Measurements from ENCODE around the gene ZNF331. TPM values are rescaled to one million over a fixed set of nuclear protein-coding genes. Genes with fewer than 3 reads are reported as not detected.

The ZNF331 gene
- polyA plus RNA-seq, 1 experiment, result 4.4 TPM

- POLR2A ChIA-PET, result interaction anchor here (0.6 kb wide), 1 partner anchor 419 kb away, joined by 3 read pairs; no protein-coding TSS in a partner anchor
- H3K27ac ChIP-seq (ENCODE audit: low read depth, low read length), result peak overlapping the region; percentile 87
- CTCF ChIA-PET, result interaction anchor here (1.0 to 1.4 kb wide), 5 partner anchors 9 to 272 kb away, joined by 3 to 5 read pairs (median 3); no protein-coding TSS in a partner anchor
- peaks cover 10% of the 10 kb centered on the region for H3K9me3 ChIP-seq (ENCODE audit: control insufficient read depth, insufficient read depth, low read length)
- no peak for TF ChIP-seq CTCF (IDR thresholded peaks at IDR 0.05; ENCODE audit: low read depth, low read length)
- peak overlapping the region; percentile 96 for H3K4me3 ChIP-seq (ENCODE audit: low read depth, low read length)
- H3K27me3 ChIP-seq (ENCODE audit: control insufficient read depth, insufficient read depth, low read length), result no peaks in the 10 kb centered on the region
- peak; percentile 97 for DNase-seq (ENCODE audit: low read depth, low spot score)
Measured at GRCh38 chr19:53520547-53521372, 17.2 kb upstream of the ZNF331 start.

- TF ChIP-seq CTCF (IDR thresholded peaks at IDR 0.05; ENCODE audit: low read depth, low read length), result no peak
- DNase-seq (ENCODE audit: low read depth, low spot score), result no peak
- Histone ChIP-seq H3K4me3 (ENCODE audit: low read depth, low read length) (peak overlapping the region; percentile 96), H3K27ac (ENCODE audit: low read depth, low read length) (no peak overlapping the region), H3K27me3 (ENCODE audit: control insufficient read depth, insufficient read depth, low read length) (no peaks in the 10 kb centered on the region), H3K9me3 (ENCODE audit: control insufficient read depth, insufficient read depth, low read length) (peaks cover 10% of the 10 kb centered on the region)
- ChIA-PET POLR2A (interaction anchor here (0.7 kb wide), 1 partner anchor 184 kb away, joined by 3 read pairs; no protein-coding TSS in a partner anchor), CTCF (interaction anchor here (0.7 to 1.2 kb wide), 2 partner anchors 10 to 19 kb away, joined by 4 to 5 read pairs; no protein-coding TSS in a partner anchor)
Measured at GRCh38 chr19:53521373-53522202, 16.4 kb upstream of the ZNF331 start.

DNA sequence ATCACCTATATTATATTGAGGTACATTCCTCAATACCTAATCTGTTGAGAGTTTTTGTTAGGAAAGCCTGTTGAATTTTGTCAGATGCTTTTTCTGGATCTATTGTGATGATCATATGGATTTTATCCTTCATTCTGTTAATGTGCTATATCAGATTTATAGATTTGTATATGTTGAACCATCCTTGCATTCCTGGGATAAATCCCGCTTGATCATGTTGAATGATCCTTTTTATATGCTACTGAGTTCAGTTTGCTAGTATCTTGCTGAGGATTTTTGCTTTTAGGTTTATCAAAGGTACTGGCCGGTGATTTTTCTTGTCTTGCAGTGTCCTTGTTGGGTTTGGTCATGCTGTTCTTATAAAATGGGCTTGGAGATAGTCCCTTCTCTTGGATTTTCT, 12.0 kb upstream of the ZNF331 start:
- no peaks in the 10 kb centered on the region; the same call in 1 of the 2 replicates for H3K9me3 ChIP-seq (ENCODE audit: control insufficient read depth, insufficient read depth, low read length)
- H3K27me3 ChIP-seq (ENCODE audit: control insufficient read depth, insufficient read depth, low read length), result no peaks in the 10 kb centered on the region
- DNase-seq (ENCODE audit: low read depth, low spot score), result no peak
- no peak for TF ChIP-seq CTCF (IDR thresholded peaks at IDR 0.05; ENCODE audit: low read depth, low read length)
- CTCF ChIA-PET, result no interaction called here
- H3K4me3 ChIP-seq (ENCODE audit: low read depth, low read length), result no peak overlapping the region
- POLR2A ChIA-PET, result no interaction called here
- no peak overlapping the region for H3K27ac ChIP-seq (ENCODE audit: low read depth, low read length)

GRCh38 chr19:53530622-53531021, 7.3 kb upstream of the ZNF331 start:
- no peak overlapping the region for H3K4me3 ChIP-seq (ENCODE audit: low read depth, low read length)
- H3K9me3 ChIP-seq (ENCODE audit: control insufficient read depth, insufficient read depth, low read length), result no peaks in the 10 kb centered on the region; the same call in 1 of the 2 replicates
- no peak for DNase-seq (ENCODE audit: low read depth, low spot score)
- H3K27me3 ChIP-seq (ENCODE audit: control insufficient read depth, insufficient read depth, low read length), result no peaks in the 10 kb centered on the region
- ChIA-PET CTCF (no interaction called here), POLR2A (no interaction called here)
- H3K27ac ChIP-seq (ENCODE audit: low read depth, low read length), result no peak overlapping the region
- TF ChIP-seq CTCF (IDR thresholded peaks at IDR 0.05; ENCODE audit: low read depth, low read length), result no peak
